Keratinocyte (primary cell): ENCODE measurements around the gene ALKBH5. TPM values are rescaled to one million over a fixed set of nuclear protein-coding genes. Genes with fewer than 3 reads are reported as not detected.

Source experiments
- DNase-seq: peaks from one replicate; pipeline ENCODE4 v3.0.0-alpha.2; 2011; ENCODE audit warnings: low read depth, missing footprints, low spot score
- FAIRE-seq: peaks from 2 replicates; lab custom pipeline; 2011; peaks lifted over from hg19 to GRCh38; lab: Jason Lieb, UNC
- H2AFZ ChIP-seq: 2 replicates; pipeline ENCODE4 v1.6.0; 2012; ENCODE audit warnings: low read length, control low read depth, inconsistent platforms; ENCODE audit not compliant: control insufficient read depth
- H3K27ac ChIP-seq: 2 replicates; pipeline ENCODE4 v1.5.1; 2011; ENCODE audit warnings: low read length; ENCODE audit not compliant: control insufficient read depth, insufficient read depth
- H3K27me3 ChIP-seq: 3 replicates; pipeline ENCODE4 v1.6.0; 2011; ENCODE audit warnings: low read length; ENCODE audit not compliant: control insufficient read depth, insufficient read depth; ENCODE audit errors: extremely low read depth
- H3K36me3 ChIP-seq, 2 experiments: 2 replicates in 1 of 2; 3 replicates in 1 of 2; pipeline ENCODE4 v1.5.1; 2011; ENCODE audit warnings: low read length in 2 of 2, mild to moderate bottlenecking in 1 of 2; ENCODE audit not compliant: control insufficient read depth in 2 of 2, insufficient read depth in 2 of 2; ENCODE audit errors: extremely low read depth in 1 of 2
- H3K4me1 ChIP-seq: 3 replicates; pipeline ENCODE4 v1.5.1; 2011; ENCODE audit warnings: low read length; ENCODE audit not compliant: control insufficient read depth, insufficient read depth; ENCODE audit errors: extremely low read depth
- H3K4me2 ChIP-seq: 3 replicates; pipeline ENCODE4 v1.6.0; 2011; ENCODE audit warnings: low read depth, low read length; ENCODE audit not compliant: control insufficient read depth, insufficient read depth; ENCODE audit errors: extremely low read depth
- H3K4me3 ChIP-seq, 3 experiments: fragments of 200-600 bp in 1 of 3; sonication (generic) in 1 of 3; 2 replicates in 2 of 3; 3 replicates in 1 of 3; pipeline ENCODE4 v1.5.1; 2011 to 2016; ENCODE audit warnings: low read length in 3 of 3, mild to moderate bottlenecking in 3 of 3, control low read depth in 2 of 3, inconsistent platforms in 1 of 3, low read depth in 1 of 3, mixed read lengths in 1 of 3, mixed run types in 1 of 3, moderate library complexity in 1 of 3; ENCODE audit not compliant: control insufficient read depth in 2 of 3, insufficient read depth in 2 of 3; ENCODE audit errors: extremely low read depth in 1 of 3
- H3K79me2 ChIP-seq: 2 replicates; pipeline ENCODE4 v1.6.0; 2012; ENCODE audit warnings: low read length; ENCODE audit not compliant: control insufficient read depth, insufficient read depth
- H3K9ac ChIP-seq: 3 replicates; pipeline ENCODE4 v1.6.0; 2011; ENCODE audit warnings: low read length; ENCODE audit not compliant: control insufficient read depth, insufficient read depth; ENCODE audit errors: extremely low read depth
- H3K9me1 ChIP-seq: 3 replicates; pipeline ENCODE4 v1.6.0; 2011; ENCODE audit warnings: low read length; ENCODE audit not compliant: control insufficient read depth, insufficient read depth; ENCODE audit errors: extremely low read depth
- H3K9me3 ChIP-seq: 2 replicates; pipeline ENCODE4 v1.5.1; 2012; ENCODE audit warnings: low read depth, low read length; ENCODE audit not compliant: control insufficient read depth
- H4K20me1 ChIP-seq: 3 replicates; pipeline ENCODE4 v1.6.0; 2011; ENCODE audit warnings: low read length; ENCODE audit not compliant: control insufficient read depth, insufficient read depth; ENCODE audit errors: extremely low read depth
- CTCF ChIP-seq, 3 experiments: IDR thresholded peaks in 1 of 3; conservative IDR thresholded peaks in 1 of 3; optimal IDR thresholded peaks in 1 of 3; 2 replicates in 2 of 3; 3 replicates in 1 of 3; pipeline versions ENCODE3 to v1.5.1; 2011; ENCODE audit warnings: low read length in 3 of 3, mild to moderate bottlenecking in 3 of 3, moderate library complexity in 2 of 3, control low read depth in 1 of 3, inconsistent platforms in 1 of 3; ENCODE audit not compliant: insufficient read depth in 2 of 3; ENCODE audit errors: extremely low read depth in 1 of 3
- EZH2 ChIP-seq: IDR thresholded peaks from one replicate; pipeline ENCODE4 v1.6.1; 2012; ENCODE audit warnings: inconsistent platforms, mild to moderate bottlenecking, low read length, moderate library complexity
- dilution Hi-C: fragments of 300-500 bp; cut with MboI; formaldehyde crosslinking; loops from one replicate; pipeline ENCODE4 v1.7.0; 2020; ENCODE audit warnings: low sequenced_read_pairs; ENCODE audit not compliant: extremely low pct_ligation_motif_present
- polyA plus RNA-seq, 5 experiments: library from polyadenylated mRNA; depleted of rRNA in 3 of 5; stranded (reverse) in 3 of 5; stranded (forward) in 1 of 5; unstranded in 1 of 5; fragments of >200 nt; gene quantifications; 1 replicate in 1 of 5; 2 replicates in 3 of 5; 3 replicates in 1 of 5; pipeline versions ENCODE4 v1.2.1 to v1.2.3, GENCODE V29; 2011 to 2012; ENCODE audit warnings: missing spikeins in 2 of 5, low read depth in 1 of 5, low replicate concordance in 1 of 5

ALKBH5 gene
- polyA plus RNA-seq, 1 donor (not counting 4 experiments of a cell fraction or from before 2014, with no cell fraction given): 50.2 TPM

GRCh38 chr17:18179804-18180203, 3.8 kb upstream of the ALKBH5 start:
- Histone ChIP-seq H4K20me1 (peaks cover 1% of the 10 kb centered on the region), H3K27me3 (no peaks in the 10 kb centered on the region), H3K79me2 (peaks cover 11% of the 10 kb centered on the region), H3K27ac (no peak overlapping the region), H3K36me3 (no peaks in the 10 kb centered on the region), H3K9ac (no peak overlapping the region), H3K9me3 (no peaks in the 10 kb centered on the region), H3K9me1 (no peaks in the 10 kb centered on the region), H3K4me1 (peaks cover 13% of the 10 kb centered on the region), H2AFZ (no peak overlapping the region), H3K4me2 (no peak overlapping the region), H3K4me3 (no peak overlapping the region)
- dilution Hi-C loops: no loop called here
- no peak for TF ChIP-seq EZH2
- no peak for TF ChIP-seq CTCF (optimal IDR thresholded peaks at IDR 0.05 in 1 of 3, IDR thresholded peaks at IDR 0.05 in 1 of 3, conservative IDR thresholded peaks at IDR 0.05 in 1 of 3; ENCODE audit: extremely low read depth in 1 of 3, insufficient read depth in 2 of 3, low read length in 3 of 3)
- DNase-seq (no peak), FAIRE-seq (no peak)

- no peak overlapping the region for H2AFZ ChIP-seq
- H3K79me2 ChIP-seq: peaks cover 26% of the 10 kb centered on the region
- no peak overlapping the region for H3K27ac ChIP-seq
- dilution Hi-C loops: no loop called here
- TF ChIP-seq CTCF (optimal IDR thresholded peaks at IDR 0.05 in 1 of 3, IDR thresholded peaks at IDR 0.05 in 1 of 3, conservative IDR thresholded peaks at IDR 0.05 in 1 of 3; ENCODE audit: extremely low read depth in 1 of 3, insufficient read depth in 2 of 3, low read length in 3 of 3) (no peak), EZH2 (no peak)
- FAIRE-seq (no peak), DNase-seq (no peak)
- H3K36me3 ChIP-seq: peaks cover 0 to 3% of the 10 kb centered on the region in 2 experiments
- no peak overlapping the region for H3K4me2 ChIP-seq
- H3K4me3 ChIP-seq: no peak overlapping the region
- peaks cover 12% of the 10 kb centered on the region for H4K20me1 ChIP-seq
- no peaks in the 10 kb centered on the region for H3K9me3 ChIP-seq
- no peaks in the 10 kb centered on the region for H3K27me3 ChIP-seq
- peaks cover 23% of the 10 kb centered on the region for H3K4me1 ChIP-seq
- H3K9me1 ChIP-seq: peaks cover 2% of the 10 kb centered on the region
- no peak overlapping the region for H3K9ac ChIP-seq
Measured at GRCh38 chr17:18181358-18181757, 2.3 kb upstream of the ALKBH5 start.
